NCI-H128 (cell line): ENCODE measurements around the gene CPEB4.

ENCODE experiments used
- DNase-seq: peaks from one replicate; lab custom pipeline; 2025; ENCODE audit not compliant: unreplicated experiment; lab: John Stamatoyannopoulos, UW

The CPEB4 gene

DNA sequence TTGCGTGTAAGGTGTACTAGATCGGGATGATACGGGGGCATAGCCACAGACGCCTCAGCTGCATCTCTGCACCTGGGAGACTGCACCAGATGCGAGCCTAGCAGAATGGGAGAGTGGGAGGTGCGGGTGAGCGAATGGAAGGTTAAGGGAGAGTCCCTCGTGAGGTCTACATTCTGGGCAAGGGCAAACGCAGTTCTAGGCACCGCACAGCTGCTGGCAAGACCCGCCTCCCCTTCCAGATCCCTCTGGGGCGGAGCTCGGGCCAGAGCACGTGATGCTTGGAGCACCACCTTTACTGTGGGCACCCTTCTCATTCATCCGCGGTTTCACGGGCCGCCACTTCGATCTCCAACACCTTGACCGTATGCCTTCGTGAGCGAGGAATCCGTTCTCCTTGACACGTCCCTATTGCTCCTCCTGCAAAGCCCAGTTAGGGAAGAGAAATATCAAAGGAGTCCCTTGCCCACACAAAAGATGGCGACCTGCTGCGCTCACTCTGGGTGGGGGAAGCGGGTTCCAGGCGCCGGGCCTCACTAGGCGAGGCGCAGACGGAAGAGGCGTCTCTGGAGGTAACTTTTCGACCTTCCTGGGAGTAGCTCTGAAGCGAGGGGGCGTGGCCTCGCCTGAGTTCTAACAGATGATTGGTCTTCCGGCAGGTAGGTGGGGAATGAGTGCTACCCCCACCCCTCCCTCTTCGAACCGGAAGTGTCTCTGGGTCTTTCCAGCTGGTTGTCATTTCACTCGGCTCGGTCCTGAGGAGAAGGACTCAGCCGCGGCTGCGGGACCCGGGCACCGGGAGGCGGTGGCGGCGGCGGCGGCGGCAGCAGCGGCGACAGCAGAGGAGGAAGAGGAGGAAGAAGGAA lies at the start of gene CPEB4:
CPEB4 (plus strand) TSS at position 740 of the 863 bp plus-strand sequence. CDS start 1,385 bp downstream, outside the sequence.
- DNase-seq: peak; percentile 95

DNA sequence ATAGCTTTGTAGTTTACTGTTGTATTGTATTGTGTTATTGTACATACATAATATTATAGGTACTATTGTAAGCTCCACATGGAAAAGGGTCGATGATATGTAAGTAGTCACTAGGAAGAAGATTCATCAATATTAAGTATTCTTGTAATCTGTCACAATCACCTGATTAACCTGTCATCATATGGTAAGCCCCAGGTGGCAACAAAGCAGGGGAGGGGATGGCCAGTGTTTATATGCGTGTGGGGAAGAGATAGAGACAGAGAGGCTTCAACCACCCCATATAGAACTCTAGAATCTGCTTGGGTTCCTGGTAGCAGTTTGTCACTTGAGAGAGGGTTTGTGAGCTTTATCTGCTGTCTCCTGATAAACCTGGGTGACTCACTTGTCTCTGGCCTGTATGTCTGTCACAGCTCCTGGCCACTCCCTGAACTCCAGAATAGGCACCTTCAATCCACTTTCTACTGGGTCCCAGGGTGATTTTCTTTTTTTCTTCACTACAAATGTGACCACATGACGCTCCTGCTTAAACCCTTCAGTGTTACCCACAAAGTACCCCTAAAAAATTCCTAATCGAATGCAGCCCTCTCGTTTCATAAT lies 48.9 kb upstream of the CPEB4 start:
- DNase-seq: no peak

GRCh38 chr5:173840111-173840983 lies 47.8 kb upstream of the CPEB4 start:
- DNase-seq: no peak

DNA sequence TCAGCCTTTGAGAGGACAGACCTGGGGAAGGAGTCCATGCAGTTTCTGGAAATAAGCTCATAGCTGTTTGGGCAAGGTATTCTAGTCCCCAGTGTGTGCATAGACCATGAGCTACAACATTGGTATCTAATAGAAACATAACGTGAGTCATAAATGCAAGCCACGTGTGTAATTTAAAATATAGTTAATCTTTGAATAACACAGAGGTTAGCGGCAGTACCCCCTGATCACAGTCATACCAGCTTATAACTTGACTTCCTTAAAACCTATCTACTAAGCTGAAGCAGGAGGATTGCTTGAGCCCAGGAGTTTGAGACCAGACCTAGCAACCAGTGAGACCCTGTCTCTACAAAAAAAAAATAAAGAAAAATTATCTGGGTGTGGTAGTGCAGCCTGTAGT lies 46.4 kb upstream of the CPEB4 start:
- DNase-seq: no peak

DNA sequence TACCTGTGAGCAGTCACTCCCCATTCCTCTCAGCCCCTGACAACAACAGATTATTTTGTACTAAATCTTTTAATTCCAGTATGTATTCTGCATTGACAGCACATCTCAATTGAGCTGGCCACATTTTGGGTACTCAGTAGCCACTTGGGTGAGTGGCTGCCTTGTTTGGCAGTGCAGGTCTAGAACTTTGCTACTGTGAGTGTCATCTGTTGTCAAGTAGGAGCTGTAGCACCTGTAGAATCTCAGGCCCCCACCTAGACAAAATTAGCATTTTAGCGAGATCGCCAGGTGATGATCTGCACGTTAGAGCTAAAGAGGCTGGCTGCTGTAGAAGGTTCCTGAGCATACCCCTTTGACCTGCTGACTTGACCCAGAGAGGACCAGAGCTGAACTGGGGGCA lies 44.4 kb upstream of the CPEB4 start:
- DNase-seq: no peak

GRCh38 chr5:173845321-173845720 lies 42.8 kb upstream of the CPEB4 start:
- DNase-seq: no peak

DNA sequence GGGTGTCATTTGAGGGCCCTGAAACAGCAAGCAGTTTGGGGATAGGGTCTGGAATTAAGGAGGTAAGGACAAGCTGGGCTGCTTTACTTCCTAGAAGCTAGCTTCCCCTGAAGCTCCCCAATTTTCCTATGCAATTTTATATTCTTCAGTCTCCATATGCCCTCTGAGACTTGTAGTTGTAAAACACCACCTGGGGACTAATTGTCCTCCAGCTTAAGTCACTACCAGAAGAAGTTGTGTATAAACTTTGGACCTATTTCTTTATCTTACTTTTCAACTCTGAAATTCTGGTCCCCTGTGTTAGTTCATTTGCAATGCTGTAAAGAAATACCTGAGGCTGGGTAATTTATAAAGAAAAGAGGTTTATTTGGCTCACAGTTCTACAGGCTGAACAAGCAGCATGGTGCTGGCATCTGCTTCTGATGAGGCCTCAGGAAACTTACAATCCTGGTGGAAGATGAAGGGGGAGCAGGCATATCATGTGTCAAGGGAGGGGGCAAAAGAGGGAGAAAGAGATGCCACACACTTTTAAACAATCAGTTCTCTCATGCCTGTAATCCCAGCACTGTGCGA lies 41.1 kb upstream of the CPEB4 start:
- DNase-seq: no peak

GRCh38 chr5:173848986-173849596 lies 39.1 kb upstream of the CPEB4 start:
- no peak for DNase-seq

DNA sequence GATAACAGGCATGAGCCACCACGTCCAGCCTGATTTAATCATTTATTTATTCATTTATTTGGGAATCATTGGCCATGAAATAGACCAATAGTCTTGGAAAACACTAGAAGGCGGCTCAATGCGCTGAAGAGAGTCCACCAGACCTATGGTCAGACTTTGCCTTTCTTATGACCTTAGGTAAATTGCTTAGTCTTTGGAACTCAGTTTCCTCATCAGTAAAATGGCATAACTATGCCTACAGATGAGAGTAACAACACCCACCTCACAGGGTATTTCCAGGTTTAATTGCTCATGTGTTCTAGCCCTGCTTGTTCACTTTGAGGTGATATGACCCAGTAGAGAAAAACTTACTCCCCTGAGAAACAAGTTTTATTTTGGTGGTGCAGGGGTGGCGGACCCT lies 38.2 kb upstream of the CPEB4 start:
- no peak for DNase-seq

DNA sequence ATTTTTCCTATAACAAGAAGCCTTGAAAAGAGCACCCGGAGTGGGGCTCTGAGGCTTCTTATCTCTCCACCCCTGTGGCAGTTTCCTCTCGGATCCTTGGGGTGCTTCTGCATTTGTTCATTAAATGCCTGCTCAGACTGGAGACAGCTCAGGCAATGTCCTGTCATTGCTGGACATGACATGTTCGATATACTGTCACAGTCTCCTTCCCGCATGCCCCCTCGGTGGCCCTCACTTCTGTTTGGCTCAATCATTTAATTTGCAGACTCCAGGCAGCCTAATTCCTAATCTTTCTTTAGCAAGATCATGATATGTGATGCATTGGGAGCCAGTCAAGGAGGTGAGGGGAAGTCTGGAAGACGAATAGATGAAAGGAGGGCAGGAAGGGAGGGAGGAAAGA lies 37.5 kb upstream of the CPEB4 start:
- DNase-seq: no peak

DNA sequence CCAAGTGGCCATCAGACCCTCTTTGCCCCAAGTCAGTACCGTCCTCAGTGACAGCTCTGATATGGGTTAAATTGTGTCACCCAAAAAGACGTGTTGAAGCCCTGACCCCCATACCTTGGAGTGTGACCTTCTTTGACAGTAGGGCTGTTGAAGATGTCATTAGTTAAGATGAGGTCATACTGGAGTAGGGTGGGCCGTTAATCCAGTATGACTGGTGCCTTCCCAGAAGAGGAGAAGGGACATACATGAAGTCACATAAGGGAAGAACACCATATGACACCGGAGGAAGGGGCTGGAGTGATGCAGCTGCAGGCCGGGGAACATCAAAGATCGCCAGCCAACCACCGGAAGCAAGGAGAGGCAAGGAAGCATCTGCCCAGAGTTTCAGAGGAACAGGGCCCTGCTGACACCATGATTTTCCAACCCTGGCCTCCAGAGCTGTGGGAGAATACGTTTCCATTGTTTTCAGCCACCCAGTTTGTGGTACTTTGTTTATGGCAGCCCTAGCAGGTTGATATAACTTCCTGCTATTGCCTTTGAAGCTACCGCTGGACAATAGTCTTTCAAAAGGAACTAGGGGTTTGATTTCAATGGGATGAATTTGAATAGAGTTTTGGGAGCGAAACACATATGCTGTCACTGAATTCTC lies 36.4 kb upstream of the CPEB4 start:
- DNase-seq: no peak

- DNase-seq: no peak
Observed at GRCh38 chr5:173852790-173853359, 35.3 kb upstream of the CPEB4 start.

DNA sequence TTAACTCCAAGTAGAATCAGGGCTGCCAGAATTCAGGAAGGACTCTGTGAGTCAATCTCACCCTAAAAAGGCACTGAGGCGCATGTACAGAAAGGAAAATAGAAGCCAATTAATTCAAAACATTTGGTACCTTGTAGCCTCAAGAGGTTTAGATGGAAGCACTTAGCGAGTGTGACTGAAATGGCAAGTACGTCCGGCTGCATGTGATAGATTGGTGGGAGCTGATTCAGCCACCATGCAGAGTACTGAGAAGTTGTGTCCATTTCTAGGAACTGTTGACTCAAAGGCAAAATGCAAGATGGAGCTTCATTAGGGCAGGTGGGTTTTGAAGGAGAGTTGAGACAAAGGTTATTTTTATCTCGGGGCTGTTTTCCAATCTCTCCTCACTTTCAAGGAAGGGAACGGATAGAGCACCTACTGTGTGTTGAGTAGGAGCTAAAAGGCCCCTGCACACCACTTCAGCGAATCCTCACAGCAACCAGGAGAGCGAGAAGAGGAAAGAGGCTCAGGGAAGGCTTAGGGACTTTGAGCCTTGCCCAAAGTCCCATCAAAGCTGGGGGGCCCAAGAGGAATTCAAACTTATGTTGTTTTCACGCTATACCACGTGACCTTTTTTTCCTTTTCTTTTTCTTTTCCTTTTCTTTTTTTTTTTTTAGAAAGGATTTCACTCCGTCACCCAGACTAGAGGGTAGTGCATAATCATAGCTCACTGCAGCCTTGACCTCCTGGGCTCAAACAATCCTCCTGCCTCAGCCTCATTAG lies 34.6 kb upstream of the CPEB4 start:
- DNase-seq: no peak

- DNase-seq: no peak
Observed at GRCh38 chr5:173855162-173855994, 32.8 kb upstream of the CPEB4 start.

GRCh38 chr5:173855995-173856656 lies 32.0 kb upstream of the CPEB4 start:
- no peak for DNase-seq

GRCh38 chr5:173857234-173857633 lies 30.9 kb upstream of the CPEB4 start:
- DNase-seq: no peak

- no peak for DNase-seq
Observed at GRCh38 chr5:173858021-173858669, 30.0 kb upstream of the CPEB4 start.
